Subcutaneous preadipocyte (primary cell): ENCODE results near the gene PDGFB. TPM values are rescaled to one million over a fixed set of nuclear protein-coding genes. Genes with fewer than 3 reads are reported as not detected.

ENCODE experiments used
- total RNA-seq: library from RNA; depleted of rRNA; stranded (reverse); fragments of >200 nt; gene quantifications from 2 replicates; pipeline ENCODE4 v1.2.3, GENCODE V29; 2012

Gene PDGFB
- total RNA-seq, result 0.37 TPM in 1 of 2 replicates, not detected in the other

GRCh38 chr22:39244496-39245129 lies at the start of gene PDGFB:
PDGFB (minus strand) TSS chr22:39244982; CDS start chr22:39243963, 1,019 bp downstream.

Other genes with a start within 250 kb of the PDGFB start
- 12.9 and 16.2 TPM in 2 replicates for gene APOBEC3C, start 230.7 kb downstream of the PDGFB start, total RNA-seq
- 1.5 and 2.2 TPM in 2 replicates for gene APOBEC3D, start 223.9 kb downstream of the PDGFB start, total RNA-seq
- gene APOBEC3F, start 204.1 kb downstream of the PDGFB start, total RNA-seq, result 3.5 and 5.1 TPM in 2 replicates
- 10.4 and 15.1 TPM in 2 replicates for gene APOBEC3G, start 167.7 kb downstream of the PDGFB start, total RNA-seq
- gene APOBEC3H, start 147.7 kb downstream of the PDGFB start, total RNA-seq, result 0.37 and 0.59 TPM in 2 replicates
- 2.6 and 3.7 TPM in 2 replicates for gene CBX7, start 92.3 kb downstream of the PDGFB start, total RNA-seq
- gene RPL3, start 74.6 kb upstream of the PDGFB start, total RNA-seq, result 1,850 and 3,598 TPM in 2 replicates
- gene SYNGR1, start 105.0 kb upstream of the PDGFB start, total RNA-seq, result 1.8 and 2.2 TPM in 2 replicates
- gene TAB1, start 154.8 kb upstream of the PDGFB start, total RNA-seq, result 15.4 and 17.4 TPM in 2 replicates
- gene MGAT3, start 212.0 kb upstream of the PDGFB start, total RNA-seq, result not detected in 2 replicates